Dedifferentiated amniotic fluid mesenchymal stem cell (primary cell): Measurements from ENCODE around the gene ARHGAP22.

ENCODE experiments used
- DNase-seq: peaks from one replicate; pipeline ENCODE4 v3.0.0-alpha.2; 2016; ENCODE audit errors: extremely low spot score

Gene ARHGAP22

GRCh38 chr10:48533540-48533939, 71.3 kb downstream of the ARHGAP22 start:
- no peak for DNase-seq

- no peak for DNase-seq
These were observed 73.4 kb downstream of the ARHGAP22 start for GRCh38 chr10:48531486-48531885.

GRCh38 chr10:48529331-48529730, 75.5 kb downstream of the ARHGAP22 start:
- no peak for DNase-seq

- no peak for DNase-seq
These were observed 77.1 kb downstream of the ARHGAP22 start for GRCh38 chr10:48527756-48528155.

- no peak for DNase-seq
These were observed 77.9 kb downstream of the ARHGAP22 start for GRCh38 chr10:48526846-48527505.

GRCh38 chr10:48526011-48526821, 78.7 kb downstream of the ARHGAP22 start:
- peak; percentile 41 for DNase-seq

- DNase-seq = no peak
These were observed 79.8 kb downstream of the ARHGAP22 start for GRCh38 chr10:48525113-48525512.

- no peak for DNase-seq
These were observed 80.8 kb downstream of the ARHGAP22 start for GRCh38 chr10:48523820-48524758.

- DNase-seq = peak; percentile 77
These were observed 81.6 kb downstream of the ARHGAP22 start for GRCh38 chr10:48523212-48523819.

GRCh38 chr10:48522011-48522765, 82.7 kb downstream of the ARHGAP22 start:
- DNase-seq = no peak

GRCh38 chr10:48520594-48520993, 84.3 kb downstream of the ARHGAP22 start:
- DNase-seq = no peak

GRCh38 chr10:48520184-48520506, 84.7 kb downstream of the ARHGAP22 start:
- no peak for DNase-seq

- DNase-seq = no peak
These were observed 85.2 kb downstream of the ARHGAP22 start for GRCh38 chr10:48519481-48520183.

GRCh38 chr10:48518986-48519385, 85.9 kb downstream of the ARHGAP22 start:
- no peak for DNase-seq

GRCh38 chr10:48517911-48518811, 86.7 kb downstream of the ARHGAP22 start:
- no peak for DNase-seq

- no peak for DNase-seq
These were observed 87.4 kb downstream of the ARHGAP22 start for GRCh38 chr10:48517482-48517881.

GRCh38 chr10:48516911-48517310, 88.0 kb downstream of the ARHGAP22 start:
- no peak for DNase-seq

GRCh38 chr10:48514916-48515315, 90.0 kb downstream of the ARHGAP22 start:
- no peak for DNase-seq

GRCh38 chr10:48514255-48514654, 90.6 kb downstream of the ARHGAP22 start:
- DNase-seq = no peak
